NCI-H748 (cell line): ENCODE data around the gene FHAD1.
"Not testable (repeated sequence)": the region's sequence is repeated elsewhere in the genome, so short reads cannot be mapped to it uniquely, and the experiment has no call there.

ENCODE experiments used
- DNase-seq: peaks from one replicate; lab custom pipeline; 2025; ENCODE audit not compliant: unreplicated experiment; lab: John Stamatoyannopoulos, UW

The FHAD1 gene

DNA sequence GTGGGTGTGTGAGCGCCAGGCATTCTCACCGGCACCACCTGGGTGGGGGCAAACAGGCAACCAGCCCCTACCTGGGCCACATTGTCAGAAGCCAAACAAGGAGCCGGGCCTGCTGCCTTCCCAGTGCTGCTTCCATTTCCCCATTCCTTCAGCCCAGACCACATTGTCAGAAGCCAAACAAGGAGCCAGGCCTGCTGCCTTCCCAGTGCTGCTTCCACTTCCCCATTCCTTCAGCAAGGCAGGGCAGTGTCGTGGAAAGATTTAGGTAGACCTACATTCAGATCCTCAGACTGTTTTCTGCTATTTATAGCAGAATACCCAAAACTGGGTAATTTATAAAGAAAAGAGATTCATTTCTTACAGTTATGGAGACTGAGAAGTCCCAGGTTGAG lies 115.7 kb downstream of the FHAD1 start:
- DNase-seq, result no peak

DNA sequence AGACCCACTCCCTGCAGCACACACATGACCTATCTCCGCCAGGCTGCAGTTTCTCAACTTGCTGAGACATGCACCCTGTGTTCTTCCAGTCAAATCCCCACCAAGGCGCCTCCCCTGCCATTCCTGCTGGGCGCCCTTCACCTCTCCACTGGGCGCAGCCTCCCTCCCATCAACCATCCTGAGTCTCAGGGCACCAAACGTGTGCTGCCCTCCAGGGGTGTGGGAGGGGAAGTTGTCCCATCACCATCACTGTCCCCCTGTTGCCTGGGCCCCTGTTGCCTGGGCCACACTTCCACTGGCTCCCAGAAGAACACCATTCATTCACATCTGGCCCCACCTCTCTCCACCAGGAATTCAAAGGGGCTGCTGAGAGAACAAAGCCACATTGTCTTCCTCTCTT lies 117.7 kb downstream of the FHAD1 start:
- no peak for DNase-seq

DNA sequence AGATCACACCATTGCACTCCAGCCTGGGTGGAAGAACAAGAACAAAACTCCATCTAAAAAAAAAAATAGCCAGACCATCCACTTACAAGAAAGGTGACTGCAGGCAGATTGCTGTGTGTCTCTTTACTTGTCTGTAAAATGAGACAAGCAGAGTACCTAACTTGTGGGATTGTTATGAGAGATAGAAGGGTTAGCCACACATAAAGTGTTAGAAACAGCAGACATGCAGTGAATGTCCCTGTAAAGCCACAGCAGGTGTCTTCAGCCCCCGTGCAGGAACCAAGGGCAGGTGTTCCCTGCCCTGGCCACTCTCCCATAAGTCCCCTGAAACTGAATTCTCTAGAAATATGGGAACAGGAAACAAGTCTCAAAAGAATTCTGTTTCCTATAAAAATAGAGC lies 121.9 kb downstream of the FHAD1 start:
- no peak for DNase-seq

DNA sequence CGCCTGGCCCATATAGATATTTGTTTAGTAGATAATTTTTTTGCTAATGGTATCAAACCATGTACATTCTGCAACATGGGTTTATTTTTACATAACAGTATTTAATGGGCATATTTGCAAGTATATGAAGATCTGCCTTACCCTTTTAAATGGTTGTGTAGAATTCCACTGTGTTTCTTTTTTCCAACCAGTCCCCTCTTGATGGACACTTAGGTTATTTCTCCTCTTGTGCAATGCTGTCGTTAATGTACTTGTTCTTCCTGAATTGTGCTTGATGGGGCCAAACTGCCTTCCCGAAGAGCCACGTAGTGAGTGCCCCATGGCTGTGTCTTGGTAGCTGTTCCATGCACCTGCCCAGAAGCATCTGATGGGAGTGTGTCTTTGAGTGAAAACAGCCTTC lies 123.2 kb downstream of the FHAD1 start:
- no peak for DNase-seq

DNA sequence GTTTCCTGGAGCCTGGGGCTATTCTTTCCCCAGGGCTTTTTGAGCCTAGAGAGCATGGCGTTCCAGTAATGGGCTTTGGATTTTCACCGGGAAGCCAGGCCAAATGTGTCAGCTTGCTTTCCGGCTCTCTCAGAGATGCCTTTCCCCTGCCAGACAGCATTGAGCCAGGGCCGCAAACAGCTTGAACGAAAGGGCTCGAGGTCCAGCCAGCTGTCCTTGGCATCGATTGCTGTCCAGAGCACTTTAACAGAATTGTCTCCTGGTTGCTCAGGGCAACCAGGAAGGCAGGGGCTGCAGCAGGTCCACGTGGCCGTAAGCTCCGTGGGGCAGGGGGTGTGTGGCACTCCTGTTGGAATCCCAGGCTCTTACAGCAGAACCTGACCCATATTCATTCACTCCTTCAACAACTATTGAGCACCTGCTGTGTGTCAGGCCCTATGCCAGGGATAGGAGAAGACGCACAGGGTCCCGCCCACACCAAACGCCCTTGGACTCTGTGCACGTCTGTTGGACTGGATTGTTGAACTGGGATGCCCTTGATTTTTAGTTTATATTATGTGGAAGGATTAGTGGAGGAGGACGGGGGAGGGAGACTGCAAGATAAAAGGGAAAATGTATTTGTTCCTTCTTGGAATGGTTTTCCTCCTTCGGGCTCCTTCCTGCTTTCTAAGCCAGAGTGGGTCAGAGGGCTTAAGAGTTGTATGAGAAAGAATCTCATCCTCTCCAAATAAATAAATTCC lies 123.9 kb downstream of the FHAD1 start:
- DNase-seq, result no peak

DNA sequence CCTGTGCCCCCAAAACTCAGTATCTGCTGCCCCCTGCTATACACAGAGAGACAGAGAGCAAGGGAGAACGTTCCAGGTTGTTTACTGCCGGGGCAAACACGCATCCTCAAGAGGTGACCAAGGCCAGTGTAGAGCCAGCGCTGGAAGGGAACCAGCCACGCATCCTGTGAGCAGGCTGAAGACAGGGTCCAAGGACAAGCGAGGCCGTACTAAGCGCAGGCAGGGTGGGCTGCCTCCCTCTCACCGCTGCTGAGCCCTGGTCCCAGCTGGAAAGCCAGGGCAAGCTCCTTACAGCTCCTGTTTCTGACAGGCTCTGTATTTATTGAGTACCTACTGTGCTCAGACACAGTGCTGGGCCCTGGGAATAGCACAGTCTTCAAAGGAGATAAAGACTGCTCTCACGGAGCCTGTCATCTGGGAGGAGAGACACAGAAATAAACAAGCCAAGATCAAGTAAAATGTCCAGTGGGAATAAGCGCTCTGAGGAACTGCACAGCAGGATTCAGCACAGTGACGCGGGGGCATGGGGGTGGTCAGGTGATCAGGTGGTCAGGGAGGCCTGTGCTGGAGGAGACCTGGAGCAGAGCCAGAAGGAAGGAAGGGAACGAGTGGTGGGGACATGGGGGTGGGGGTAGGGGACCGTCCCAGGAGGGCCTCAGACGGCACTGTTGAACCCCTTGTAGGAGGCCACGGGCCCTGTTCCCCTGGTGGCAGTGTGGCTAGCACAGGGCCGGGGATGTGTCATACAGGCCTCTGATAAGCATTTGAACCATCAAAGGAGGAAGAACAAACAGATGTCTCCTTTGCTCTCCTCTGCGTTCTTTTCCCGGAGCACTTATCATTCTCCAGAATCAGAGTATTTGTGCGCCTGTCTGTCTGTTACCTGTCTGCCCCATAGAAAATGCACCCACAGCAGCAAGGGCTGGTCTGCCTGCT lies 124.9 kb downstream of the FHAD1 start:
- DNase-seq, result no peak

DNA sequence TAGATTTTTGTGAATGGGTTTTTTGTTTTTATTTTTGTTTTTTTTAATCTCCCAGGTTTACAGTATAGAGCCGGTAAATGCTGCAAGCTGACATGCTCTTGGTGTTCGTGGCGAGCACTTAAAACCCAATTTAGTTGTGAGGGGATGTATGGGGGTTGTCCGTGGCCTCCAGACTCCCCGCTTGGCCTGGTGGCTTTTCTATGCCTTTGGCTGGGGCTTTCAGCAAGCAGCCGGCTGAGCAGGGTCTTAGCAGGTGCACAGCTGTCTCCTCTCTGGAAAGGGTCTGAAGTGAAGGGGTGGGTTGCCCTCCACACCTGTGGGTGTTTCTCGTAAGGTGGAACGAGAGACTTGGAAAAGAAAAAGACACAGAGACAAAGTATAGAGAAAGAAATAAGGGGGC lies 131.7 kb downstream of the FHAD1 start:
- no peak for DNase-seq

DNA sequence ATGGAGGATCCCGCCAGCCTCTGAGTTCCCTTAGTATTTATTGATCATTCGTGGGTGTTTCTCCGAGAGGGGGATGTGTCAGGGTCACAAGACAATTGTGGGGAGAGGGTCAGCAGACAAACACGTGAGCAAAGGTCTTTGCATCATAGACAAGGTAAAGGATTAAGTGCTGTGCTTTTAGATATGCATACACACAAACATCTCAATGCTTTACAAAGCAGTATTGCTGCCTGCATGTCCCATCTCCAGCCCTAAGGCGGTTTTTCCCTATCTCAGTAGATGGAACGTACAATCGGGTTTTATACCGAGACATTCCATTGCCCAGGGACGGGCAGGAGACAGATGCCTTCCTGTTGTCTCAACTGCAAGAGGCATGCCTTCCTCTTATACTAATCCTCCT lies 132.1 kb downstream of the FHAD1 start:
- not testable (repeated sequence) for DNase-seq

DNA sequence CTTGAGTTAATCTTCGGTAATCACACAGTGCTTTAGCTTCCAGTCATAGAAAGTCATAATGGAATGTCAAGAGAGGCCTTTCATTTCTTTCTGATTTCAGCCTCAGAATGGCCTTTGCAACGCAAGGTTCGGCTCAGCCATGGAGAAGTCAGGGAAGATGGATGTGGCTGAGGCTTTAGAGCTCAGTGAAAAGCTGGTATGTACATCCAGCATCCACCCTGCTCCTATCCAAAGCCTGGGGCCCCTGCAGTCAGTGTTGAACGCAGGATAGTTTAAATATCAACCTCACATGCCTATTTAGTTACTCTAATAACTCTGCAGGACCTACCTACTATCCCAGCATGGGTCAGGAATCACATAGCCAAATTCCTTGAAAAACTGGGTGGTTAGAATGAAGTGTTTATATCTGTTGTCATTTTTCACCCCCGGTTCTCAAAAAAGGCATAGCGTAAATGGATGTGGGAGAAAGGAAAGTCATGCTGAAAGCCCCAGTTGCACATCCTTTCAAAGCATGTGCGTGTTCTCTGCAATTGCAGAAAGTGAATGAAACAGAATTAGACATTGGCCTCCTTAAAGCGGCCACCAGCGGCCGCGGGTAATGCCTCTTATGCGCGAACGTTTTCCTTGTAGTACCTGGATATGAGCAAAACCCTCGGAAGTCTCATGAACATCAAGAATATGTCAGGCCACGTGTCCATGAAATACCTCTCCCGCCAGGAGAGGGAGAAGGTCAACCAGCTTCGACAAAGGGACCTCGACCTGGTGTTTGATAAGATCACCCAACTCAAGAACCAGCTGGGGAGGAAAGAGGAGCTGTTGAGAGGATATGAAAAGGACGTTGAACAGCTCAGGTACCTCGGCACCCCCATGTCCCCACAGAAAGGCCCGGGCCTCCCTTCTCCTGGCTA lies 133.8 kb downstream of the FHAD1 start:
- DNase-seq, result no peak

DNA sequence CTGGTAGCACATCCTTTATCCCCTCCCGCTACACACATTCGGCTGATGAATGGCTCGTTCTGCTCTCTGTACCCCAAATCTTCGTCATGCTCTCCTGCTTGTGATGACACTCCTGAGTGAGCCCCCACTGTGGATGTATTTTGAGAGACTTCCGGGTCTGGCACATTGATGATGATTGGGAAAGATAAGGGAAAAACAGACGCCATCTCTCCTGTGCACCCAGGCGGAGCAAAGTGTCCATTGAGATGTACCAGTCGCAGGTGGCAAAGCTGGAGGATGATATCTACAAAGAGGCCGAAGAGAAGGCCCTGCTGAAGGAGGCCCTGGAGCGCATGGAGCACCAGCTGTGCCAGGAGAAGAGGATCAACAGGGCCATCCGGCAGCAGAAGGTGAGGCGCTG lies 134.8 kb downstream of the FHAD1 start:
- DNase-seq, result no peak

DNA sequence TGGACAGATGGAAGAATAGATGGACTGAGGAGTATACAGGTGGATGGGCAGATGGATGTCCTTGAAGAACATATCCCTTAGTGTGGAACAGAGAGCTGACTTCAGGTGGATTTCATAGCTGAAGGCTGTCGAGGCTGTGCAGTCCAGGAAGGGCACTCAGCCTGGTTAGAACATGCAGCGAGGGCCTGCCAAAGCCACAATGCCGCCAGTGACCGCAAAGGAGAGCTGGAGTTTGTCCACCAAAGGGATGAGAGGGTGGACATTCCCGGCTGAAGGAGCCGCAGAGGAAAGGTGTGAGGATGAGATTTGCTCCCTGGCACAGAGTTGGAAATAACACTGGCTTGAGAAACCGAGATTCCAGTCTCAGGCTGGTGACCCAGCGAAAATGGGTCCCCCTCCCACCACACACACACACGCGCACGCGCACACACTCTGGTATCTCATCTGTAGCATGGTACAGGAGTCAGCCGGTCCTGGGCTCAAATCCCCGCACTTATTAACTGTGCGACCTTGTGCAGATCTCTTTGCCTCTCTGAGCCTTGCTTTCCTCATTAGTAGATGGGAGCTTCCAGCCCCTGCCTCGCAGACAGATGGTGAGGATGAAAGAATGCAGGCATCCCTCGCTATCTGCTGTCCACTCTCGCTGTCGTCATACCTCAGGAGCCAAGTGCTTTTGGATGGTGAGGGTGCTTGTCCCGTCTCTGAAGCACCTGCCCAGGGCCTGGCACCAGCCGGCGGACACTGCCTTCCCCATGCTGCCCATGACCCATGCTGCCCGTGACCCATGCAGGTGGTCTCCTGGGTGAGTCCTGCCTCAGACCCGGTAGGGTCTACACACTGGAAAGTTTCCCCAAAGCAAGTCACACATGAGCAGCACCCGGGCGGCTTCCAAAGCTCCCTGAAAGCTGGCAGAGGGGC lies 135.8 kb downstream of the FHAD1 start:
- DNase-seq, result no peak

DNA sequence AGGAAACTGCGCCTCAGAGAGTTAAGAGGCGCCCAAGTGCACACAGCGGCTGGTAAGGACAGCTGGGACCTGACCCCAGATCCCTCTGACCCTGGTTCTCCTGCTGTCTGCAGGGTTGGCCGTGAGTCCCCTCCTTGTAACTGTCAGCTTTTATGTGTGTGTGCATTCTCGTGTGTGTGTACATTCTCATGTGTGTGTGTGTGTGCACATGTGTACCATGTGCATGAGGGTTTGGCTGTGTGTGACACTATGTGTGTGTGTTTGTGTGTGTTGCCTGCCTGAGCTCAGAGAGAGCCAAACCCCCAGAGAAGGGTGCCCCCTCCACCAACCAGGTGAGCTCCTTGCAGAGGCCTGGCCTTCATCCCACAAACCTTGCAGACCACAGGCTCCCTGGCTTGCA lies 136.8 kb downstream of the FHAD1 start:
- no peak for DNase-seq

DNA sequence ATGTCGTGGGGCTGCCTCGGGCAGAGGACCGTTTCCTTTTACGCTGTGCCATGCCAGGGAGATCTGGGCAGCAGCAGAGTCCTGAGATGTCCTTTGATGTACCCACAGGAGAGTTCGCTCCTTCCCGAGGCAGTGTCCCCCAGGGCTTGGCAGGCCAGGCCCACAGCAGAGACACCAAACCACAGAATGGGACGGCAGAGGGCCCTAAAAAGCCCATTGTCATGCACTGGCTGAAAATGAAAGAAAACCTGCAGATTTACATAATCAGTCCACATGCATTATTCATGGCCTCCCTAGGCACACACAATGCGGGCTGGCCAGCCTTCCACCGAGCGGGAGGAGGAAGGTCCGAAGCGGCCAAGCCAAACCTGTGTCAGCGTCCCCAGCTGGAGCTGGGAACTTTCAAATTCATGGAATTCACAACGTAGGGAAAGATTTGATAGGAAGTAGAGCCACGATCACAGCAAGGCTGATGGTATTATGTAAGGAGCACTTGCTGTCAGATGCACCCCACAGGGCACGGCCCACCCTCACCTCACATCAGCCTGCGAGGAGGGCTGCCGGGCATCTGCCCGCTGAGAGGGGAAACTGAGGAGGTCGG lies 137.4 kb downstream of the FHAD1 start:
- no peak for DNase-seq

DNA sequence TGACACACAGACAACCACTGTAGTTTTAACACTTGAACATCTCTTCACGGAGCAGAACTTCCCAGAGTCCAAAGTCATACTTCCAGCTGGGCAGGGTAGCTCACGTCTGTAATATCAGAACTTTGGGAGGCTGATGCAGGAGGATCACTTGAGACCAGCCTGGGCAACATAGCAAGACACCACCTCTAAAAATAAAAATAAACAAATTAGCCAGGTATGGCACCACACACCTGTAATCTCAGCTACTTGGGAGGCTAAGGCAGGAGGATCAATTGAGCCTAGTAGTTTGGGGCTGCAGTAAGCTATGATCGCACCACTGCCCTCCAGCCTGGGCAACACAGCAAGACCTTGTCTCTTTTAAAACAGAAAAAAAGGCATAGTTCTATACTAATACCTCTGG lies 138.4 kb downstream of the FHAD1 start:
- no peak for DNase-seq

DNA sequence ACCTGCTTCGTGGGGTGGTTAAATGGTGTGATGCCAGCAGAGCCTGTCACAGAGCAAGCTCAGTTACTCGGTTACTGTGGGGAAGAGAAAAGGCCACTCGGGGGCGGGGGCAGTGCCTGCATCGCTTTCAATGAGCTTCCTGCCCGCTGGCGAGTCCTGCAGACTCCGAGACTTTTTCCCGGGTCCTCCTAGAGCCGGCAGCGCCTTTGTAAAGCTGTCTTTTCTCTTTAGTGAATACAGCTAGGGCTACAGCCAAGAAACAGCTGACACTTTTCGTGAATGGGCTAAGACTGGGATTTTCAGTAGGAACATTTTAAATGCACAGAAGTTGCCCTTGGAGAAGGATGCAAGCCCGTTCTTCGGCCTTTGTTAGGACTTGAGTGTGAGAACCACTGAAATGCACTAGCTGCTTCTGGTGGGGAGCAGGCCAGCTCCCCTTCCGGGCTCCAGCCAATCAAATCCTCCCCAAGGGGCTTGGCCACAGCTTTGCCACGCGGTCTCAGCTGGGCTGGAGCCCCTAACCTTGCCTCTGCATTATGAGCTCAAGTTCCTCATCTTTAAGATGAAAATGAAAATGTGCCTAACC lies 139.2 kb downstream of the FHAD1 start:
- no peak for DNase-seq

DNA sequence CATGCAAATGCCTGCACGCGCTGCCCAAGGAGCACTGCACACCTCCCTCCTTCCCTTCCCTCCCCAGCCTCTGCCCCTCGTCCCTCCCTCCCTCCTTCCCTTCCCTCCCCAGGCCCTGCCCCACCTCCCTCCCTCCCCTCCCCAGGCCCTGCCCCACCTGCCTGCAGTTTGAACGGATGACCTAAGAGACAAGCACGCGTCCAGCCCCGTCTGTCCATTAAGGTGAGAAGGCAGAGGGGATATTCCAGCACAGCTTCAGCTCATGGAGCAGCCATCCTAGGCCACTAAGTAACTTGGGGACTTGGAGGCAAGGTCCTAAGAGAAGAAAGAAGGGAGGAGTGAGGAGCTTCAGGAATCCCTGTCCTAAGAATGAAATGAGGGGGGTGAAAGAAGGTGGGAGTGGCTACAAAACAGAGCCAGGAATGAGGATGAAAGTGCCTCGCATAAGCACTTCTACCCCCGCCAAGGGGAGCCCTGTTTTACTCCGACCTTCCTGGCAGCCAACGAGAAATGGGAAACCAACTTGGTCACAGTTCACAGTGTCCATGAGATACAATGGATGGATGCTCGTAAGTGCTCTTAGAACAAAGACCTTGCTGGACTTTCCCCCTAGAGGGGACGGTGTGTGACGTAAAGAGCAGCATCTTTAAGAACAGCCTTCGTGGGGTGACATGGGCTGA lies 141.3 kb downstream of the FHAD1 start:
- no peak for DNase-seq

DNA sequence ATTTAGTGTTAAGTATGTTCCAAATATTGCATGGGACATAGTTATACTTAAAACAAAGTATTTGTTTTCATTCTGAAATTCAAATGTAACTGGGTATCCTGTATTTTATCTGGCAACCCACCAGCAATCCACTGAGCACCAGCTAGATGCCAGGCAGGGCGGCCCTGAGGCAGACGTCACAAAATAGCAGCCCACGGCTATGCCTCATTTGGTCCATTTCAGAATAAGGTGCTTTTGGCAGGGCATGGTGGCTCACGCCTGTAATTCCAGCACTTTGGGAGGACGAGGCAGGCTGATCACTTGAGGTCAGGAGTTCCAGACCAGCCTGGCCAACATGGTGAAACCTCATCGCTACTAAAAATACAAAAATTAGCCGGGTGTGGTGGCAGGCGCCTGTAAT lies 142.8 kb downstream of the FHAD1 start:
- not testable (repeated sequence) for DNase-seq

DNA sequence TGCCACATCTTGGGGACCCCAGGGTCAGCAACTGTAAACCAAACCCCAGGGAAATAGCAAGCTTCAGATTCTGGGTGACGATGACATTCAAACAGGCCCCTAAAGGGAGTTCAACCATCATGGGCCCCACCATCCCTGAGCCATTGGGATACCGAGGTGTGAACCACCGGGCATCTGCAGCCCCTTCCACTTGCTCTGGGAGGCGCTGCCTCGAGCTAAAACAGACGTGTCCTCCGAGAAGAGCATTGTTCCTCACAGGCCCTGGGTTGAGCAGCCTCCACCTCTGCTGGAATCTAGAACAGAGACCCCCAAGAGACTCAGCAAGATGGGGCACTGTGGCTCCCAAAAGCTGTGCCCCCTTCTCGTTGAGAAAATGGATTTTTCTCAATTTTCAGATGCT lies 143.6 kb downstream of the FHAD1 start:
- DNase-seq, result no peak

DNA sequence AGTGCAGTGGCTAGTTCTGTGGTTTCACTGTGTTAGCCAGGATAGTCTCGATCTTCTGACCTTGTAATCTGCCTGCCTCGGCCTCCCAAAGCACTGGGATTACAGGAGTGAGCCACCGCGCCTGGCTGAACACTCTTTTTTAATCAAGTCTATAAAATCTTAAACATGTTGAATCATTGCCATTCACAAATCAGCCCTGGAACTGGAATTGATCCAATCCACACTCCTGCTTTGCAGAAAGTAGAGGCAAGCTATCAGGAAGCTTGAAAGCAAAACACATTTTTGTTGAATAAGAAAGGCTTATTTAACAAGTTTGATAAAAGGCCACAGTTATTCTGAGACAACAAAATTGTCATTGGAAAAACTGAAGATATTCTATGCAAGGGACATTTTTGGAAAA lies 144.3 kb downstream of the FHAD1 start:
- no peak for DNase-seq
